Stimulated activated CD4-positive, alpha-beta T cell treated with anti-CD3 and anti-CD28 coated beads, Interleukin-4, amount 100 ng/mL, for 48 hours (primary cell): ENCODE results near the gene SLX4IP.

Experiments
- DNase-seq, 2 donors: peaks; one replicate each; pipeline ENCODE4 v3.0.0-alpha.2; 2020; ENCODE audit warnings: low read depth in 2 of 2

The SLX4IP gene

GRCh38 chr20:10634683-10635411 lies 199.7 kb downstream of the SLX4IP start:
- no peak for DNase-seq

- DNase-seq, result no peak
Measured at GRCh38 chr20:10635476-10636208, 200.5 kb downstream of the SLX4IP start.

- no peak for DNase-seq
Measured at GRCh38 chr20:10636326-10636818, 201.3 kb downstream of the SLX4IP start.

DNA sequence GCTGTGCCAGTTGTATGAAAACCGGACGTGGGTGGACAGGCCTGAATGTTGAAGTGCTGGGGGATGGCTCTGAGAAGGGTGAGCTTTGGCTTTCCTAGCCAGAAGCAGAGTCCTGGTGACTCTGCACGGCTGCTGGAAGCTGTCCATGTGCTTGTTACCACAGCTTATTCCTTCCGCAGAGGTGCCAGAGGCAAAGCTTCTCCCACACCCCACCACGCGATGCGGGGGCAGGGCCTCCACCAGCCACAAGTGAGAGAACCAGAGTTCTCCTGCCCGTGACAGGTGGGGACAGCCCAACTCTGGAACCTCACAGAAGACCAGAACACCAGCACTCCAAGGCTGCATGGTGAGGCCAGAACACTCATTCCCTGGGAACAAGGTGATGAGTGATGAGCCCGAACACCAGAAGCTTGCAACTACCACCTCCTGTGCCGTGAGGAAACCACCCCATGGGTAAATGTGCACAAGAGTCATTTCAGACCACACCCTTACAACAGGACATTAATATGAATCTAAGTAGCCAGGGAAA lies 202.0 kb downstream of the SLX4IP start:
- no peak for DNase-seq

DNA sequence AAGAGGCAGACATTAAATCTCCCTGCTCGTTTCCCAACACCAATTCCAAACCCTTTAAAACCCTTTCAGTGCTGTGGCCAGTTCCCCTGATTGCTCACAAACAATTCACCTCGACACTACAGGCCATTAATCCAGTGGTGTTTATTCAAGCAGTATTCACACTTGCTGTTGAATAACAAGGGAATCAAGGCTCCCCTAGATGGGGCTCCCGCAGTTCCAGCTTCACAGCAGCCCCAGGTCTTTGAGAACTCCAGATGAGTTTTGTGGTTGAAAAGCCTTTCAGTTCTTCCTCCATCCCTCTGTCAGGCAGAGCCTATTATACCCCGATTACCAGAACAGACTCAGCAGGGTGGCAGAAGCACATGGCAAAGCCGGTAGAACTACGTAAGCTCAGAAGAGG lies 202.5 kb downstream of the SLX4IP start:
- no peak for DNase-seq

DNA sequence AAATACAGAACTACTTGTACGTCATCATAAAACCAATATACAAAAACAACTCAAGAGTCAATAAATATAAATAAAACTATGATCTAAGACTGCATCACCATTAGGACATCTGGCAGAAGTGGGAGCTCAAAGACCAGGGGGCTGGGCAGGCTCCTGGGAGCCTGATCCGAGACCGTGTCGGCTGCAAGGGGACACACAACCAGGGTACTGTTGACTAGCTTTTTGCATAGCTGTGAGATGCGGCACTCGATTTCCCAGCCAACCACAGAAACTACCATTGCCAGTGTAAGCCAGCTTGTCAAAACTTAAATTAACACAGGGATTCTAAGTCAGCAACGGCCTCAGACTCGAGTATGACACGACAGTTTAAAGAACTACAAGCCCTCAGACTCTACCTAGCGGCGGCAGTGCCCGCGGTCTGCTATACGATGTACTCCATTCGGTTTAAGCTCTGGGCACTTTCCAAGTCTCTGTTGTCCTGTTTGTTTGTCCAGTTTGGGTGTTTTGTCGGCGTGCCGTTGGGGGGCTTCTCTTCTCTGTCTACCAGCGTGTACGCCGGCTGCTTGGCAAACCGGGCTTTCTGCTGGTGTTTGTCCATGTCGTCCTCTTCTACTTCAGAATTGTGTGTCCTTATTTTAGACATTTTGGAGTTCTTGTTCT lies 204.1 kb downstream of the SLX4IP start:
- no peak for DNase-seq

- DNase-seq, result no peak
Measured at GRCh38 chr20:10639737-10640556, 204.8 kb downstream of the SLX4IP start.

DNA sequence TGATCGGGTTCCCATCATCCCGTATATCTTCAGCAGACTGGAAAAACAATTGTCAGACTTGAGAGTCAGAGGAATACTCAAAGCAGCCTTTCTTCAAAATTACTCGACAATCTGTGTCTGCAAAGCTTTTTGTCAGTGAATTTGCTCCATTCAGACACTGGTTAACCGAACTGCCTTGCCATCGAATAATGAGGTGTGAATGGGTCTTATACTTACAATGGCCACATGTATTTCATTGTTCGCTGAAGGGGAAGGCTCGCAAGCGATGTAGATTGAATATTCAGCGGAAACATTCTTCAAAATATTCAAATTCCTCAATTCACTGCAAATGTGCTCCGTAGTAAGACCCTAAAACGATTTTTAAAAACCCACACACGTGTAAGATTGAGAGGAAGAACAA lies 205.8 kb downstream of the SLX4IP start:
- DNase-seq, result no peak

DNA sequence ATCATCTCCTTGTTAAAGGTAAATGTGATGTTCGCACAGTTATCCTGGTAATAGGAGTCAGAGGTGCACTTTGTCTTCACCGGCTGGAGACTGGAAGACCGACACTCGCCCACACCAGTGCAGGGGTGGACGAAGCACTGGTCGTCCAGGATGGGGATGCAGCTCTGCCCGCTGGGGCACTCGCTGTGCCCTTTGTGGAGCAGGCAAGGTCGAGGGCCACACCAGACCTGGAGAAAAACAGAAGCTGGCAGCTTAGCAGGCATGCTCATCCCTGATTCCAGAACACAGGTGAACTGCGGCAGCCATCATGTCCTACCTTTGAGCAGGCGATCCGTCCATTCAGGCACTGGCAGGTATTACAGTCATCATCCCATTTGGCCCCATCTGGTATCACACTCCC lies 206.4 kb downstream of the SLX4IP start:
- DNase-seq, result no peak

- no peak for DNase-seq
Measured at GRCh38 chr20:10641893-10642292, 206.8 kb downstream of the SLX4IP start.

GRCh38 chr20:10642856-10643559 lies 207.9 kb downstream of the SLX4IP start:
- DNase-seq, result no peak

GRCh38 chr20:10643560-10643873 lies 208.4 kb downstream of the SLX4IP start:
- no peak for DNase-seq

GRCh38 chr20:10644458-10645204 lies 209.5 kb downstream of the SLX4IP start:
- no peak for DNase-seq

- no peak for DNase-seq
Measured at GRCh38 chr20:10645205-10645570, 210.1 kb downstream of the SLX4IP start.

DNA sequence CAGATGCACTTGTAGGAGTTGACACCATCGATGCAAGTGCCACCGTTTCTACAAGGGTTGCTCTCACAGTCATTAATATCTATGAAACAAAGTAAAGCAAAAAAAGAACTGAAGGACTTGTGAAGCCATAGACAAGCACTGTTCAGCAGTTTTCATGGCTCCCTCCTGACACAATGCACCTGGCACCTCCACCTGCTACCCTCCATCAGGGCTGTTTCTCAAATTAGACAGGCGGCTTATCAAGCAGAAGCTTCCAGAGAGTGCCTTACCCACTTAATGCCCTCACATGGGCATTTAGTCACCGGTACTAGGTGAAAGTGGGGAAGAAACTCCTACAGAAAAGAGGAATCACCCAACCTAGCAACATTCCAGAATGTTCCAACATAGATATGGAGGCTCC lies 210.9 kb downstream of the SLX4IP start:
- DNase-seq, result no peak

GRCh38 chr20:10646886-10647420 lies 211.8 kb downstream of the SLX4IP start:
- no peak for DNase-seq

- no peak for DNase-seq
Measured at GRCh38 chr20:10647471-10647870, 212.4 kb downstream of the SLX4IP start.

GRCh38 chr20:10647909-10648308 lies 212.8 kb downstream of the SLX4IP start:
- no peak for DNase-seq

- DNase-seq, result no peak
Measured at GRCh38 chr20:10648651-10649050, 213.5 kb downstream of the SLX4IP start.
